ENCODE data around the gene EIF2B4.
"Not testable (repeated sequence)": the region's sequence is repeated elsewhere in the genome, so short reads cannot be mapped to it uniquely, and the experiment has no call there.

The EIF2B4 gene

GRCh38 chr2:27377618-27378095, 7.5 kb upstream of the EIF2B4 start:
- DNase-seq = no peak

- DNase-seq = no peak
Measured at GRCh38 chr2:27376866-27377617, 6.9 kb upstream of the EIF2B4 start.

- no peak for DNase-seq
Measured at GRCh38 chr2:27376151-27376865, 6.2 kb upstream of the EIF2B4 start.

- DNase-seq = no peak
Measured at GRCh38 chr2:27375513-27376099, 5.5 kb upstream of the EIF2B4 start.

DNA sequence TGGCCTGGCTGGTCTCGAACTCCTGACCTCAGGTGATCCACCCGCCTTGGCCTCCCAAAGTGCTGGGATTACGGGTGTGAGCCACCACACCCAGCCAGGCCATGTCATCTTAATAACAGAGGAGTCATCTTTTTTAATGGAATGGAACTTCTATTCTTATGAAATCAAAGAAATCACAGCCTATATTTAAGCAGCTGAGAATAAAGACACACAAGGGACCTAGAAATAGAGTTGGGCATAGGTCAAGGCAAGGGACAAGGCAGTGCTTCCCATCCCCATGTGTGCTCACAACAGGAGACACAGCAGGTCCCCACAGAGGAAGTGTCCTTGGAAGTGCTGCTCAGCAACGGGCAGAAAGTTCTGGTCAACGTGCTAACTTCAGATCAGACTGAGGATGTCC, 3.4 kb upstream of the EIF2B4 start:
- no peak for DNase-seq

DNA sequence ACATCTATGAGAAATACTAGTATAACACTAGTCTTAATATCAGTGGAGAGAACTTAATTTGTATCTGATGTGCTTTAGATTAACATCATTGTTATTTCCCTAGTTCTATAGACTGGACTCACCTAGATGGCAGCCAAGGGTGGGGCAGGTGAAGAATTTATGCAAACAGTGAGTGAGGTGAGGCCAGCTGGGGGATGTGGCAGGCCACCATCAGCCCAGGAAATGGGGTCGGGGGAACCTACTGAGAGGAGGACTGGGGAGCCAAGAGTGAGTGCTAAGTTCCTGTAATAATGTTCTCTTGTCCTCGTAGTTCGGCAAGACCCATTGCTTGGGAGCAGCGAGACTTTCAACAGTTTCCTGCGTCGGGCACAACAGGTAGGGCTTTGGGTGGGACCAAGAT, 2.8 kb upstream of the EIF2B4 start:
- no peak for DNase-seq

DNA sequence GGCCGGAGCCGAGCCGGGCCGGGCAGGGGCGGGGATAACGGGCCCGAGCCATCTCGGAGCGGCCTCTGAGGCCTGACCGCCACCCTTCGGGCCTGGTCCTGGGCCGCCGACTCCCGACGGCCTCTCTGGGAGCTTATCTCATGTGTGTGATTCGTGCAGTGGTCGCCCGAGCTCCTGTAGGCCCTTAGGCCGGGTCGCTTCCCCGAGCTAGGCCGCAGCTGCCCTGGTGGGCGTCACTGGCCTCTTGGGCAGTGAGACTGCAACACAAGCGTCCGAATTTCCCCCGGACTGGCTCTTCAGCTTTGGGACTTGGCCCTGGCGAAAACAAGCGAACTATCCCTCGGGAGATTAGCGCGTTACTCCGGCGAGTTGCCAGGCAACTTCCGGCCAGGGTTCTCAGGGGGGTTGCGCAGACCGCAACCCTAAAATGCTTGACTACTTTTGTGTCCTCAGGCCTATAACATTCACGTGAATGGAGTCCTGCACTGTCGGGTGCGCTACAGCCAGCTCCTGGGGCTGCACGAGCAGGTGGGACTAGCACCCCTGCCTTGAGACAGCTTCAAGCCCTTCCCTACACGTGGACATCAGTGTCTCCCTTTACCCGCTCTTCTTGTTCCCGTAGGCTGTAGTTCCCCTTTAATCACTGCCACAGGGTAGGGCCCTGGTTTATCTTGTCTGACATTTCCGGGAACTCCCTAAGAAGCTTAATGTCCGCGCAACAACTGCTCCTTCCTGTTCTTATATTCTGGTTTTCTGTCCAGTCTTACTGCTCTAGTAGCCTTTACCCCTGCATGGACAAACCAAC, 880 bp upstream of the EIF2B4 start:
- DNase-seq = peak; percentile 46

DNA sequence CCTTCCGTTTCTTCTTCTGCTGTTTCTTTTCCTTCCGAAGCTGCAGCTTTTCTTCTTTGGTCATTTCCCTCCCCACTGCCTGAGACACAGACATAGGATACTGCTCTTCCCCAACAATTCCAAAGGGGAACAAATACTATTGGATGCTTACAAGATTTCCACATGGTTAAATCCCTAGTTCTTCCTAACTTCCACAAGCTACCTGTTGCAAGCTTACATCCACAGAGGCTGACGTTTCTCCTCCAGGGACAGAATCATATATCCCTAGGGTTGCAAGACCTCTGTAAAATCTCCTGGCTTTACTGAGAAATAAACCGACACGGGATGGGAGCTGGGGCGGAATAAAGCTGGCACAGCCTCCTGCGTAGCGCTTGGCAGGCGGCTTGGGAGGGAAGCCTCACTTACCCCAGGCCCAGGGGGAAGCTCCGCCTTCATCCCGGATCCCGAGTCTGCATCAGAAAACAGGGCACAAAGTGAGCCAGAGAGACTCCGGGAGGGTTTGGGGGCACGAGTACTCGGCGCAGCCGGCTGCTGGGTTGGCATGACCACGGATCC, 590 bp downstream of the EIF2B4 start:
- DNase-seq = no peak

DNA sequence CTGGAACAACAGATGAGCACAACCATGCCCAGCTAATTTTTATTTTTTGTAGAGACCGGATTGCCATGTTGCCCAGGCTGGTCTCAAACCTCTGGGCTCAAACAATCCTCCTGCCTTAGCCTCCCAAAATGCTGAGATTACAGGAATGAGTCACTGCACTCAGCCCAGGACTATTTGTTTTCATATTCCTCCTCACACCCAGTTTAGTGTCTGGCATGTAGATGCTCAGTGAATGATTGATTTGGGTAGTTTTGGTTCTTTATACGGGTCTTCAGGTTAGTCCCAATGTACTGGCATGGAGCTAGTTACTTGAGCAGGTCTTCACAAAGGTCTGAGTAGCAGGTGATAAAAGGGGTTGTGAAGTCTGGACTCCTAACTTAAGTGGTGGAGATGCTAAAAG, 6.2 kb downstream of the EIF2B4 start:
- no peak for DNase-seq

DNA sequence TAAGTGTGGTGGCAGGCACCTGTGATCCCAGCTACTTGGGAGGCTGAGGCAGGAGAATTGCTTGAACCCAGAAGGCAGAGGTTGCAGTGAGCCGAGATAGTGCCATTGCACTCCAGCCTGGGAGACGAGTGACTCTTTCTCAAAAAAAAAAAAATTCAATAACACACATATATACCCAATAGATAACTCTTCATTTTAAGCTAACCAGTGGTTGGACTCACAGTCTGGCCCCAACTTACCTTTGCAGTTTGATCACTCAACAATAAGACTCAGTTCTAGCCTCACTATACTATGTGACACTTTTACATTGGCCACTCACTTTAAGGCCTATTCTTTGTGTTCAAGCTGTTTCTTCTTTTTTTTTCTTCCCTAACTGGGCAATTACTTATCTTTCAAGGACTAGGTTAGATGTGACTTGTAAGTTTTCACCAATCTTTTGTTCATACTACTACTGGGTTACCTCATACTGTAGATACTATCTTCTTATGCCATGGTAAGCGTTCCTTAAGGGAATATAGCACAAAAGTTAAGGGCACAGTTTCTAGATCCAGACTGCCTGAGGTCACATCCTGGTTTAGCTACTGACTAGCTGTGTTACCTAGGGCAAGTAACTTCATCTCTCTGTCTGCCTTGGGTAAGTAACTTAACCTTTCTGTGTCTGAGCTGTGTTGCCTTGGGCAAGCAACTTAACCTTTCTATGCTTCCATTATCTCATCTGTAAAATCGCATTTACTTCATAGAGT, 7.3 kb downstream of the EIF2B4 start:
- no peak for DNase-seq

DNA sequence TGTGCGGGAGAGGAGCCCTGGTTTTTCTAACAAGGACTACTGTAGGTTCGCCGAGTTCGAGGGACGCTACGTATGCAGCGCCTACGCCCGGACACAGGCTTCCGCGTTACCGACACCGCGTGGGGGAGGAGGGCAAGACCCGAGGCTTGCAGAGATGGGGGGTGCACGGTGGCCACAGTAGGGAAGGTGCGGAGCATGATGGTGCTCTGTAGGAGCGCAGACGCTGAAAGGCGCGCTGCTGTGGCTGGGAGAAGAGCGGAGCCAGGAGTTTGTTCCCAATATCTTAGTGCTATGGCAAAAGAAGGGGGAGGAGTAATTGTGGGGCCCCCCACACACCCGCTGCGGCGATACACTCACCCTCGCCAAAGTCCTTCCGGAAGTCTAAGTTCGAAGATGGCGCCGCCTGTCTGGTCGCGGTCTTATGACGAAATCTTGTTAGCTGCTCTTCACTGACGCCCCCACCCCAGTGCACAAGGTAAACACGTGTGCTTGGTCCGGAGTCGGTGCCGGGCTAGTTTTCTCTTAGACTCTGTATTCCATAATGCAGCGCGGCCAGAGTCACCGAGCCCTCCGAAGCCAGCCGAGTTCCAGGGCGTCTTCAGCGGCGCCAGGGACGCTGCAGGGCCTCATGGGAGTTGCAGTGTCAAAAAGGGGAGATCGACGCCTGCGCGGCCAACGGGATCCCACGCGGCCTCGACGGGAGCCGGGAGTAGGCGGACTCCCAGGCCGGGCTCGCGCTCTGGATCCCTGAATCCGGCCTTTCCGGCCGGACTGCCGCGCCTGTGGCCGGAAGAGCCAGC, 13.6 kb downstream of the EIF2B4 start, which contains the start of gene GTF3C2:
Gene GTF3C2, minus strand, starts transcription at position 383 of the 800 bp plus-strand sequence. CDS start 13,210 bp downstream, outside the sequence.
- peak; percentile 98 for DNase-seq

GRCh38 chr2:27356056-27356381, 14.1 kb downstream of the EIF2B4 start:
- peak; percentile 36 for DNase-seq

DNA sequence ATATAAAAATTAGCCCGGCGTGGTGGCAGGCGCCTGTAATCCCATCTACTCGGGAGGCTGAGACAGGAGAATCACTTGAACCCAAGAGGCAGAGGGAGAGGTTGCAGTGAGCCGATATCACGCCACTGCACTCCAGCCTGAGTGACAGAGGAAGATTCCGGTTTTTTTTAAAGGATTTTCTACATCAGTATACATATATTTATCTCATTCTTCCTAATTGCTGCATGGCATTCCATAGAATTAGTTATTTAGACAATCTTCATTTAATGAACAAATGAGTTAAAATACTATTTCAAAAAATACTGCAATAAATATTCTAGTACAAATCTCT, 15.6 kb downstream of the EIF2B4 start:
- DNase-seq = no peak

DNA sequence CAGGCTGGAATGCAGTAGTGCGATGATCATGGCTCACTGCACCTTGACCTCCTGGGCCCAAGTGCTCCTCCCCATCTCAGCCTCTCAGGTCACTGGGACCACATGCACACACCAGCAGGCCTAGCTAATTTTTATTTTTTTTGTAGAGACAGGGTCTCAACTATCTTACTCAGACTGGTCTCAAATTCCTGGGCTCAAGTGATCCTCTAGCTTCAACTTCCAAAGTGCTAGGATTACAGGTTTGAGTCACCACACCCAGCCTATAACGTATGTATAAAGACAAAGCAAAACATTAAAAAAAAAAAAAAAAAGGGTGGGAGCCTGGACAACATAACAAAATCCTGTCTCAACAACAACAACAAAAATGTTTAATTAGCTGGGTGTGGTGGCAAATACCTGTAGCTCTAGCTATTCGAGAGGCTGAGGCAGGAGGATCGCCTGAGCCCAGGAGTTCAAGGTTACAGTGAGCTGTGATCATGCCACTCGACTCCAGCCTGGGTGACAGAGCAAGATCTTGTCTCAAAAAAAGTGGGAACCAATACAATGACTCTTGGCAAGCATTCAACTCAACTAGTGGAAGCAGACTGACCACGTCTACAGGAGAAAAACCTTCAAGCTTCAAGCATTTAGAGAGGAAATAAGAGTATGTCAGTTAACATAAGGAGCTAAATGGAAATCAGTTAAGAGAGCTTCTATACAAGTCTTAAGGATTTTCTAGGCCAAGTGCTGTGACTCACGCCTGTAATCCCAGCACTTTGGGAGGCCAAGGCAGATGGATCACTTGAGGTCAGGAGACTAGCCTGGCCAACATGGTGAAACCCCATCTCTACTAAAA, 16.2 kb downstream of the EIF2B4 start:
- DNase-seq = no peak

DNA sequence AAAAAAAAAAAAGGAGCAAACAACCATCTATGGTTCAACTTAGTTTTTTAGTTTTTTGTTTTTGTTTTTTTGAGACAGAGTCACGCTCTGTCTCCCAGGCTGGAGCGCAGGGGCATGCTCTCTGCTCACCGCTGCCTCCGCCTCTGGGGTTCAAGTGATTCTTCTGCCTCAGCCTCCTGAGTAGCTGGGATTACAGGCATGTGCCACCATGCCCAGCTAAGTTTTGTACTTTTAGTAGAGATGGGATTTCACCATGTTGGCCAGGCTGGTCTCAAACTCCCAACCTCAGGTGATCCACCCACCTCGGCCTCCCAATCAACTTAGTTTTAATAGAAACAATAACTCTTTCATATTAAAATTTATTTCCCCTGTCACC, 16.8 kb downstream of the EIF2B4 start:
- not testable (repeated sequence) for DNase-seq

GRCh38 chr2:27351802-27352598, 18.1 kb downstream of the EIF2B4 start:
- DNase-seq = no peak

DNA sequence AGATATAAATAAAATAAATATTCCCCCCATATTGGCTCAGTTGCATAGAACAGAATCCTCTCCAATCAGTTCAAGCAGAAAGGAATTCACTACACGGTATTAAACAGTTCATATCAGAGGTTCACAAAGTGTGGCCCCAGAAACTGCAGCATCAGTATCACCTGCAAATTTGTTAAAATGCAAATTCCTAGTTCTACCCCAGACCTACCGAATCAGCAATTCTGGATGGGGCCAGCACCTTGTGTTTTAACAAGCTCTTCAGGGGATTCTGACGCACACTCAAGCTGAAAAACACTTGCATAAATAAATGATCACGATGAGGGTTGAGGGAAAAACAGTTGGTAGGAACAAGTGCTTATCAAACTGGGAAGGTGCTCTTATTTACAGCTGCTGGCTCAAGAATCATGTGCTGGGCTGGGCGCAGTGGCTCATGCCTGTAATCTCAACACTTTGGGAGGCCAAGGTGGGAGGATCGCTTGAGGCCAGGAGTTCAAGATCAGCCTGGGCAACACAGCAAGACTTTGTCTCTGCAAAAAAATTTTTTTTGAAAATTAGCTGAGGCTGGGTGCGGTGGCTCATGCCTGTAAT, 19.9 kb downstream of the EIF2B4 start:
- DNase-seq = no peak

DNA sequence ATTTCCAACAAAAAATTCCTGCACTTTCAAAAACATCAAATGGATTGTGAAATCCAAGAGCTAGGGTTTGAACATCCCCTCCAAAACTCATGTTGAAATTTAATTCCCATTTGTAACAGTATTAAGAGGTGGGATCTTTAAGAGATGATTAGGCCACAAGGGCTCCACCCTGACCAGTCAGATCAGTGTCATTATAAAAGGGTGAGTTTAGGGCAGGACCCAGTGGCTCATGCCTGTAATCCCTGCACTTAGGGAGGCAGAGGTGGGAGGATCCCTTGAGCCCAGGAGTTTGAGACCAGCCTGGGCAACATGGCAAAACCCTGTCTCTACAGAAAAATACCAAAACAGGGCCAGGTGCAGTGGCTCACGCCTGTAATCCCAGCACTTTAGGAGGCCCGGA, 22.5 kb downstream of the EIF2B4 start:
- DNase-seq = no peak

DNA sequence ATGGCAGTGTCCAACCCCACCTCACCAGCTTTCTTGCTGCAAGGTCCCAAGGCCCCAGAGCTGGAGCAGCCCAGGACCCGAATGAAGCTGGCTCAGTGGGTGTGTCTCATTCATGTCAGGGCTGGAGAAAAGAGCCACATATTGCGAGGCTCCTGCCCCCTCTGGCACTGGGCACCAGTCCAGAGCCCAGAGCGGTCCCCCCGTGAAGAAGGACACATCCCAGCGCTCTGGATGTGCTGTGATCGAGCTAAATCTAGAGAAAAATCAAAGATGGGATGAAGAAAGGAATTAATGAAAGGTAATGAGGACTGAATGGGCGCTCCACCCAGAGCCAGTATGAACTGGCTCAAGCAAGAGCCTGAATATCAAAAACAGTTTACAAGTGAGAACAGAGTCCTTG, 34.0 kb downstream of the EIF2B4 start:
- DNase-seq = no peak

All from kidney glomerular epithelial cell (primary cell).